Liver (tissue), 9 donors: ENCODE measurements around the gene DNAH3. TPM values are rescaled to one million over a fixed set of nuclear protein-coding genes. Genes with fewer than 3 reads are reported as not detected.

Source experiments
- DNase-seq: peaks from one replicate; pipeline ENCODE4 v3.0.0-alpha.2; 2017; ENCODE audit warnings: low spot score
- H3K27ac ChIP-seq, 2 donors: one replicate each; pipeline ENCODE4 v1.7.0; 2013; ENCODE audit warnings: inconsistent platforms in 2 of 2, low read length in 2 of 2, control low read depth in 1 of 2, low read depth in 1 of 2, mild to moderate bottlenecking in 1 of 2
- H3K27me3 ChIP-seq, 4 donors: one replicate each; pipeline versions ENCODE4 v1.6.1 to v1.7.0; 2013; ENCODE audit warnings: low read length in 3 of 4, inconsistent platforms in 1 of 4, mild to moderate bottlenecking in 1 of 4, moderate library complexity in 1 of 4; ENCODE audit not compliant: control insufficient read depth in 4 of 4, insufficient read depth in 4 of 4
- H3K36me3 ChIP-seq, 4 donors: one replicate each; pipeline versions ENCODE4 v1.6.1 to v1.7.0; 2013; ENCODE audit warnings: low read length in 3 of 4, mild to moderate bottlenecking in 3 of 4, low read depth in 1 of 4, moderate library complexity in 1 of 4; ENCODE audit not compliant: control insufficient read depth in 4 of 4, insufficient read depth in 3 of 4
- H3K4me1 ChIP-seq, 4 donors: one replicate each; pipeline versions ENCODE4 v1.6.1 to v1.7.0; 2013; ENCODE audit warnings: low read length in 3 of 4, mild to moderate bottlenecking in 3 of 4, moderate library complexity in 1 of 4; ENCODE audit not compliant: control insufficient read depth in 4 of 4, insufficient read depth in 4 of 4
- H3K4me3 ChIP-seq, 3 donors: one replicate each; pipeline versions ENCODE4 v1.6.1 to v1.7.0; 2013; ENCODE audit warnings: low read length in 3 of 3, control low read depth in 1 of 3, low read depth in 1 of 3, mild to moderate bottlenecking in 1 of 3
- H3K9ac ChIP-seq, 2 donors: one replicate each; pipeline ENCODE4 v1.7.0; 2013; ENCODE audit warnings: low read length in 2 of 2, mild to moderate bottlenecking in 2 of 2, moderate library complexity in 2 of 2, control low read depth in 1 of 2, low read depth in 1 of 2
- H3K9me3 ChIP-seq, 4 donors: one replicate each; pipeline versions ENCODE4 v1.6.1 to v1.7.0; 2013; ENCODE audit warnings: low read length in 3 of 4; ENCODE audit not compliant: control insufficient read depth in 4 of 4
- EGR1 ChIP-seq, 2 donors: IDR thresholded peaks; 2 replicates each; pipeline ENCODE4 v1.6.1; 2016 to 2018; ENCODE audit warnings: antibody characterized with exemption in 2 of 2, low read depth in 2 of 2
- FOXA1 ChIP-seq: IDR thresholded peaks from 2 replicates; pipeline ENCODE4 v1.6.1; 2016; ENCODE audit warnings: antibody characterized with exemption
- FOXA2 ChIP-seq: IDR thresholded peaks from 2 replicates; pipeline ENCODE4 v1.6.1; 2016; ENCODE audit warnings: antibody characterized with exemption
- GABPA ChIP-seq, 2 donors: IDR thresholded peaks in 1 of 2; conservative IDR thresholded peaks in 1 of 2; 2 replicates each; pipeline ENCODE4 v1.6.1; 2016; ENCODE audit warnings: antibody characterized with exemption in 2 of 2, mild to moderate bottlenecking in 1 of 2, moderate library complexity in 1 of 2
- HNF4A ChIP-seq, 2 donors: conservative IDR thresholded peaks; 2 replicates each; pipeline ENCODE4 v1.6.1; 2016; ENCODE audit warnings: antibody characterized with exemption in 2 of 2, mild to moderate bottlenecking in 2 of 2
- HNF4G ChIP-seq: IDR thresholded peaks from 2 replicates; pipeline ENCODE4 v1.6.1; 2016; ENCODE audit warnings: antibody characterized with exemption
- JUND ChIP-seq, 2 donors: IDR thresholded peaks; 2 replicates each; pipeline ENCODE4 v1.6.1; 2016; ENCODE audit warnings: antibody characterized with exemption in 2 of 2
- NR2F2 ChIP-seq: IDR thresholded peaks from 2 replicates; pipeline ENCODE4 v1.6.1; 2016; ENCODE audit warnings: antibody characterized with exemption
- RAD21 ChIP-seq, 2 donors: IDR thresholded peaks; 2 replicates each; pipeline ENCODE4 v1.6.1; 2016; ENCODE audit warnings: antibody characterized with exemption in 2 of 2, mild to moderate bottlenecking in 2 of 2
- RXRA ChIP-seq, 2 donors: IDR thresholded peaks; 2 replicates each; pipeline ENCODE4 v1.6.1; 2017 to 2018; ENCODE audit warnings: antibody characterized with exemption in 2 of 2, mild to moderate bottlenecking in 1 of 2
- SP1 ChIP-seq: IDR thresholded peaks from 2 replicates; pipeline ENCODE4 v1.6.1; 2018; ENCODE audit warnings: antibody characterized with exemption, mild to moderate bottlenecking
- TAF1 ChIP-seq: conservative IDR thresholded peaks from 2 replicates; pipeline ENCODE4 v1.6.1; 2016; ENCODE audit warnings: antibody characterized with exemption, mild to moderate bottlenecking
- YY1 ChIP-seq: IDR thresholded peaks from 2 replicates; pipeline ENCODE4 v1.6.1; 2016; ENCODE audit warnings: antibody characterized with exemption, mild to moderate bottlenecking
- WGBS: extraction: QIAGEN DNeasy Blood & Tissue Kit; methylation state at CpG from one replicate; pipeline ENCODE4 v1.1.7; 2013; 5-methylcytosine and 5-hydroxymethylcytosine counted together
- polyA plus RNA-seq, 2 donors: library from polyadenylated mRNA; stranded (reverse) in 1 of 2; unstranded in 1 of 2; fragments of 200-250 nt in 1 of 2; fragments of >200 nt in 1 of 2; fragmentation: Nextera tagmentation in 1 of 2; extraction: Ambion mirVana in 1 of 2; gene quantifications; one replicate each; pipeline versions ENCODE4 v1.2.1 to v1.2.3, GENCODE V29; 2013 to 2015
- total RNA-seq, 2 donors: library from RNA; depleted of rRNA; stranded (reverse); fragments of >200 nt; gene quantifications; one replicate each; pipeline ENCODE4 v1.2.3, GENCODE V29; 2014
- TF ChIP-seq, protein P1 (sequence below): IDR thresholded peaks from 2 replicates; pipeline ENCODE4 v1.6.1; 2016; ENCODE audit warnings: antibody characterized with exemption
- TF ChIP-seq, protein P2 (sequence below): IDR thresholded peaks from 2 replicates; pipeline ENCODE4 v1.6.1; 2016; ENCODE audit warnings: antibody characterized with exemption, mild to moderate bottlenecking
- TF ChIP-seq, protein P3 (sequence below): IDR thresholded peaks from 2 replicates; pipeline ENCODE4 v1.6.1; 2016; ENCODE audit warnings: antibody characterized with exemption
- TF ChIP-seq, protein P4 (sequence below): IDR thresholded peaks from 2 replicates; pipeline ENCODE4 v1.6.1; 2016; ENCODE audit warnings: antibody characterized with exemption
- TF ChIP-seq, protein P5 (sequence below): fragments of 150-350 bp; IDR thresholded peaks from 2 replicates; pipeline ENCODE4 v1.5.1; 2017; ENCODE audit warnings: improper control_type of control experiment, low read depth, low read length; ENCODE audit not compliant: missing input control
- donor health status: healthy.
- donor health status: healthy.
- donor health status: healthy.
- donor health status: healthy.
- donor health status: healthy.

DNAH3 gene
- total and polyA plus RNA-seq, 4 donors = not detected

DNA sequence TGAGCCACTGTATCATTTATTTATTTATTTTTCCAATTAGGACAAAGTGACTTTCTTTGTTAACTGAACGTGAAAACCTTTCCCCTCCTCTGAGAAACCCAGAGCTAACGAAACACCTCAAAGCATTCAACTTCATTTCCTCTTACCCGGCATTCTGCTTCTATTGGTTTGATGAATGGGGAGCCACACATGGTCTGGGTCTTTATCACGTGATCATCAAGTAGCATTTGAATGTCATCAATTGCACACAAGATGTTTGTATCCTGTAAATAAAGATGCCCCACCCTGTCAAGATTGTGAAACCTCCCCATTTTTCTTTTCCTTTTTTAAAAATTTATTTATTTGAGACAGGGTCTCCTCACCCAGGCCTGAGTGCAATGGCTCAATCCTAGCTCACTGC is 80.1 kb downstream of the DNAH3 start:
- DNase-seq = no peak
- 87% methylated on average over 4 of the region's 4 CpGs for WGBS
- Histone ChIP-seq H3K27ac (no peak overlapping the region), H3K27me3 (no peaks in the 10 kb centered on the region), H3K9me3 (no peaks in the 10 kb centered on the region), H3K9ac (no peak overlapping the region), H3K4me1 (no peaks in the 10 kb centered on the region), H3K36me3 (no peaks in the 10 kb centered on the region), H3K4me3 (no peak overlapping the region)
- TF ChIP-seq YY1 = no peak
- TF ChIP-seq SP1 = no peak
- TF ChIP-seq, protein P1, sequence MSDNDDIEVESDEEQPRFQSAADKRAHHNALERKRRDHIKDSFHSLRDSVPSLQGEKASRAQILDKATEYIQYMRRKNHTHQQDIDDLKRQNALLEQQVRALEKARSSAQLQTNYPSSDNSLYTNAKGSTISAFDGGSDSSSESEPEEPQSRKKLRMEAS = no peak
- no peak for TF ChIP-seq GABPA (IDR thresholded peaks at IDR 0.05 in 1 of 2, conservative IDR thresholded peaks at IDR 0.05 in 1 of 2)
- no peak for TF ChIP-seq HNF4G
- no peak for TF ChIP-seq HNF4A (conservative IDR thresholded peaks at IDR 0.05)
- no peak for TF ChIP-seq RXRA (IDR thresholded peaks at IDR 0.05)
- TF ChIP-seq, protein P2, sequence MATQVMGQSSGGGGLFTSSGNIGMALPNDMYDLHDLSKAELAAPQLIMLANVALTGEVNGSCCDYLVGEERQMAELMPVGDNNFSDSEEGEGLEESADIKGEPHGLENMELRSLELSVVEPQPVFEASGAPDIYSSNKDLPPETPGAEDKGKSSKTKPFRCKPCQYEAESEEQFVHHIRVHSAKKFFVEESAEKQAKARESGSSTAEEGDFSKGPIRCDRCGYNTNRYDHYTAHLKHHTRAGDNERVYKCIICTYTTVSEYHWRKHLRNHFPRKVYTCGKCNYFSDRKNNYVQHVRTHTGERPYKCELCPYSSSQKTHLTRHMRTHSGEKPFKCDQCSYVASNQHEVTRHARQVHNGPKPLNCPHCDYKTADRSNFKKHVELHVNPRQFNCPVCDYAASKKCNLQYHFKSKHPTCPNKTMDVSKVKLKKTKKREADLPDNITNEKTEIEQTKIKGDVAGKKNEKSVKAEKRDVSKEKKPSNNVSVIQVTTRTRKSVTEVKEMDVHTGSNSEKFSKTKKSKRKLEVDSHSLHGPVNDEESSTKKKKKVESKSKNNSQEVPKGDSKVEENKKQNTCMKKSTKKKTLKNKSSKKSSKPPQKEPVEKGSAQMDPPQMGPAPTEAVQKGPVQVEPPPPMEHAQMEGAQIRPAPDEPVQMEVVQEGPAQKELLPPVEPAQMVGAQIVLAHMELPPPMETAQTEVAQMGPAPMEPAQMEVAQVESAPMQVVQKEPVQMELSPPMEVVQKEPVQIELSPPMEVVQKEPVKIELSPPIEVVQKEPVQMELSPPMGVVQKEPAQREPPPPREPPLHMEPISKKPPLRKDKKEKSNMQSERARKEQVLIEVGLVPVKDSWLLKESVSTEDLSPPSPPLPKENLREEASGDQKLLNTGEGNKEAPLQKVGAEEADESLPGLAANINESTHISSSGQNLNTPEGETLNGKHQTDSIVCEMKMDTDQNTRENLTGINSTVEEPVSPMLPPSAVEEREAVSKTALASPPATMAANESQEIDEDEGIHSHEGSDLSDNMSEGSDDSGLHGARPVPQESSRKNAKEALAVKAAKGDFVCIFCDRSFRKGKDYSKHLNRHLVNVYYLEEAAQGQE = no peak
- TF ChIP-seq TAF1 = no peak
- TF ChIP-seq, protein P3, sequence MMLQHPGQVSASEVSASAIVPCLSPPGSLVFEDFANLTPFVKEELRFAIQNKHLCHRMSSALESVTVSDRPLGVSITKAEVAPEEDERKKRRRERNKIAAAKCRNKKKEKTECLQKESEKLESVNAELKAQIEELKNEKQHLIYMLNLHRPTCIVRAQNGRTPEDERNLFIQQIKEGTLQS = no peak
- TF ChIP-seq, protein P4, sequence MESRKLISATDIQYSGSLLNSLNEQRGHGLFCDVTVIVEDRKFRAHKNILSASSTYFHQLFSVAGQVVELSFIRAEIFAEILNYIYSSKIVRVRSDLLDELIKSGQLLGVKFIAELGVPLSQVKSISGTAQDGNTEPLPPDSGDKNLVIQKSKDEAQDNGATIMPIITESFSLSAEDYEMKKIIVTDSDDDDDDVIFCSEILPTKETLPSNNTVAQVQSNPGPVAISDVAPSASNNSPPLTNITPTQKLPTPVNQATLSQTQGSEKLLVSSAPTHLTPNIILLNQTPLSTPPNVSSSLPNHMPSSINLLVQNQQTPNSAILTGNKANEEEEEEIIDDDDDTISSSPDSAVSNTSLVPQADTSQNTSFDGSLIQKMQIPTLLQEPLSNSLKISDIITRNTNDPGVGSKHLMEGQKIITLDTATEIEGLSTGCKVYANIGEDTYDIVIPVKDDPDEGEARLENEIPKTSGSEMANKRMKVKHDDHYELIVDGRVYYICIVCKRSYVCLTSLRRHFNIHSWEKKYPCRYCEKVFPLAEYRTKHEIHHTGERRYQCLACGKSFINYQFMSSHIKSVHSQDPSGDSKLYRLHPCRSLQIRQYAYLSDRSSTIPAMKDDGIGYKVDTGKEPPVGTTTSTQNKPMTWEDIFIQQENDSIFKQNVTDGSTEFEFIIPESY = no peak
- no peak for TF ChIP-seq NR2F2
- TF ChIP-seq, protein P5, sequence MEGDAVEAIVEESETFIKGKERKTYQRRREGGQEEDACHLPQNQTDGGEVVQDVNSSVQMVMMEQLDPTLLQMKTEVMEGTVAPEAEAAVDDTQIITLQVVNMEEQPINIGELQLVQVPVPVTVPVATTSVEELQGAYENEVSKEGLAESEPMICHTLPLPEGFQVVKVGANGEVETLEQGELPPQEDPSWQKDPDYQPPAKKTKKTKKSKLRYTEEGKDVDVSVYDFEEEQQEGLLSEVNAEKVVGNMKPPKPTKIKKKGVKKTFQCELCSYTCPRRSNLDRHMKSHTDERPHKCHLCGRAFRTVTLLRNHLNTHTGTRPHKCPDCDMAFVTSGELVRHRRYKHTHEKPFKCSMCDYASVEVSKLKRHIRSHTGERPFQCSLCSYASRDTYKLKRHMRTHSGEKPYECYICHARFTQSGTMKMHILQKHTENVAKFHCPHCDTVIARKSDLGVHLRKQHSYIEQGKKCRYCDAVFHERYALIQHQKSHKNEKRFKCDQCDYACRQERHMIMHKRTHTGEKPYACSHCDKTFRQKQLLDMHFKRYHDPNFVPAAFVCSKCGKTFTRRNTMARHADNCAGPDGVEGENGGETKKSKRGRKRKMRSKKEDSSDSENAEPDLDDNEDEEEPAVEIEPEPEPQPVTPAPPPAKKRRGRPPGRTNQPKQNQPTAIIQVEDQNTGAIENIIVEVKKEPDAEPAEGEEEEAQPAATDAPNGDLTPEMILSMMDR = no peak
- no peak for TF ChIP-seq JUND (IDR thresholded peaks at IDR 0.05)
- no peak for TF ChIP-seq EGR1 (IDR thresholded peaks at IDR 0.05; ENCODE audit: low read depth in 2 of 2)
- TF ChIP-seq FOXA2 = no peak
- no peak for TF ChIP-seq FOXA1
- TF ChIP-seq RAD21 (IDR thresholded peaks at IDR 0.05) = no peak
